Muscle layer of colon (tissue), 2 donors: Measurements from ENCODE around the gene ABCC5.
"Not testable (repeated sequence)": the region's sequence is repeated elsewhere in the genome, so short reads cannot be mapped to it uniquely, and the experiment has no call there.

Experiments used
- H3K27ac ChIP-seq: one replicate; pipeline ENCODE4 v1.7.0; 2013; ENCODE audit warnings: low read depth, mild to moderate bottlenecking, low read length, moderate library complexity
- H3K27me3 ChIP-seq, 2 donors: one replicate each; pipeline ENCODE4 v1.7.0; 2013; ENCODE audit warnings: low read length in 2 of 2, mild to moderate bottlenecking in 2 of 2; ENCODE audit not compliant: insufficient read depth in 2 of 2, control insufficient read depth in 1 of 2
- H3K36me3 ChIP-seq: one replicate; pipeline ENCODE4 v1.7.0; 2013; ENCODE audit warnings: mild to moderate bottlenecking, low read length; ENCODE audit not compliant: insufficient read depth
- H3K4me1 ChIP-seq: one replicate; pipeline ENCODE4 v1.7.0; 2013; ENCODE audit warnings: mild to moderate bottlenecking, low read length; ENCODE audit not compliant: insufficient read depth
- H3K4me3 ChIP-seq, 2 donors: one replicate each; pipeline ENCODE4 v1.7.0; 2013; ENCODE audit warnings: low read length in 2 of 2, low read depth in 1 of 2, mild to moderate bottlenecking in 1 of 2, moderate library complexity in 1 of 2
- H3K9ac ChIP-seq: one replicate; pipeline ENCODE4 v1.7.0; 2013; ENCODE audit warnings: low read length
- H3K9me3 ChIP-seq: one replicate; pipeline ENCODE4 v1.7.0; 2013; ENCODE audit warnings: mild to moderate bottlenecking, low read length
- donor health status: abdominal sarcoma.
- donor health status: Adenocarcinoma of cecum.

ABCC5 gene

GRCh38 chr3:183880121-183880520, 137.6 kb downstream of the ABCC5 start:
- H3K36me3 ChIP-seq: no peaks in the 10 kb centered on the region
- H3K27me3 ChIP-seq: no peaks in the 10 kb centered on the region
- H3K4me3 ChIP-seq: no peak overlapping the region
- no peaks in the 10 kb centered on the region for H3K9me3 ChIP-seq
- peaks cover 23% of the 10 kb centered on the region for H3K4me1 ChIP-seq
- no peak overlapping the region for H3K27ac ChIP-seq
- H3K9ac ChIP-seq: no peak overlapping the region

GRCh38 chr3:183879243-183879642, 138.4 kb downstream of the ABCC5 start:
- Histone ChIP-seq H3K4me1 (peaks cover 23% of the 10 kb centered on the region), H3K27ac (no peak overlapping the region), H3K36me3 (no peaks in the 10 kb centered on the region), H3K27me3 (no peaks in the 10 kb centered on the region), H3K9ac (no peak overlapping the region), H3K9me3 (no peaks in the 10 kb centered on the region), H3K4me3 (no peak overlapping the region)

DNA sequence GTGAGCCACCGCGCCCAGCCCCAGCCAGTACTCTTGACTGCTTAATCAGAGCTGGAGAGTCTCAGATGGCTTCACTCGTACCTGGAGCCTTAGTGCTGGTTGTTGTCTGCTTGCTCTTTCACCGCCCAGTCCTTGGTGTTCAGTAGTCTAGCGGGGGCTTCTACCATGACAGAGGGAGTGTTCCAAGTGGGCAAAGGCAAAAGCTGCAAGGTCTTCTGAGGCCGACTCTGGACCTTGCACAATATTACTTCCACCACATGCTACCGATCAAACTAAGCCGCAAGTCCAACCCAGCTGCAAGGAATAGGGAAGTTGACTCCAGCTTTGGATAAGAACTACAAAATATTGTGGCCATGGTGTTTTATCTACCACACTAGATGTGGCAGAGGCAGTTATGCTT, 139.6 kb downstream of the ABCC5 start:
- no peak overlapping the region for H3K27ac ChIP-seq
- no peaks in the 10 kb centered on the region for H3K27me3 ChIP-seq
- no peak overlapping the region for H3K9ac ChIP-seq
- no peak overlapping the region for H3K4me3 ChIP-seq
- H3K36me3 ChIP-seq: no peaks in the 10 kb centered on the region
- no peaks in the 10 kb centered on the region for H3K9me3 ChIP-seq
- peaks cover 12% of the 10 kb centered on the region for H3K4me1 ChIP-seq

DNA sequence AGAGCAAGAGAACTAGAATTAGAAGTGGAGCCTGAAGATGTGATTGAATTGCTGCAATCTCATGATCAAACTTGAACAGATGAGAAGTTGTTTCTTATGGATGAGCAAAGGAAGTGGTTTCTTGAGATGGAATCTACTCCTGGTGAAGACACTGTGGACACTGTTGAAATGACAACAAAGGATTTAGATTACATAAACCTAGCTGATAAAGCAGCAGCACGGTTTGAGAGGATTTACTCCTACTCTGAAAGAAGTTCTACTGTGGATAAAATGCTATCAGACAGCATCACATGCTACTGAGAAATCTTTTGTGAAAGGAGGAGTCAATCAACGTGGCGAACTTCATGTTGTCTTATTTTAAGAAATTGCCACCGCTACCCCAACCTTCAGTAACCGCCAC, 140.5 kb downstream of the ABCC5 start:
- H3K4me3 ChIP-seq, H3K36me3 ChIP-seq, H3K9me3 ChIP-seq, H3K4me1 ChIP-seq, H3K27me3 ChIP-seq, H3K27ac ChIP-seq, H3K9ac ChIP-seq: not testable (repeated sequence)

DNA sequence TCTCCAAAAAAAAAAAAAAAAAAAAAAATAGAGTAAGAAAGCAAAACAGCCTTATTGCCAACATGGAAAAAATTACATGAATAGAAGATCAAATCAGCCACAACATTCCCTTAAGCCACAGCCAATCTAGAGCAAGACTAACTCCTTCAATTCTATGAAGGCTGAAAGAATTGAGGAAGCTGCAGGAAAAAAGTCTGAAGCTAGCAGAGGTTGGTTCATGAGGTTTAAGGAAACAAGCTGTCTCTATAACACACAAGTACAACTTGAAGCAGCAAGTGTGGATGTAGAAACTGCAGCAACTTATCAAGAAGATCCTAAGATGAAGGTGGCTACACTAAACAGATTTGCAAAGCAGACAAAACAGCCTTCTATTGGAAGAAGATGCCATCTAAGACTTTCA, 142.3 kb downstream of the ABCC5 start:
- Histone ChIP-seq H3K36me3 (no peaks in the 10 kb centered on the region), H3K9ac (no peak overlapping the region), H3K27ac (no peak overlapping the region), H3K9me3 (no peaks in the 10 kb centered on the region), H3K4me3 (no peak overlapping the region), H3K27me3 (no peaks in the 10 kb centered on the region), H3K4me1 (peaks cover 4% of the 10 kb centered on the region)

DNA sequence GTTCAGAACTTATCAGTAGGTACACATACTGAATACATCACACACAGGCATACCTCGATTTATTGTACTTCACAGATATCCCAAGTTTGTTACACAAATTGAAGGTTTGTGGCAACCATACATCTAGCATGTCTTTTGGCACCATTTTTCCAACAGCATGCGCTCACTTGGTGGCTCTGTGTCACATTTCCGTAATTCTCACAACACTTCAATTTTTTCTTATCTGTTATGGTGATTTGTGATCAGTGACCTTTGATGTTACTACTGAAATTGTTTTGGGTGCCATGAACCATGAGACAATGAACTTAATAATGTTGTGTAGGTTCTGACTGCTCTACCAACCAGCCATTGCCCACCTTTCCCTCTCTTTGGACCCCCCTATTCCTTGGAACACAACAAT, 143.8 kb downstream of the ABCC5 start:
- no peaks in the 10 kb centered on the region for H3K27me3 ChIP-seq
- H3K4me1 ChIP-seq: peaks cover 4% of the 10 kb centered on the region
- H3K9ac ChIP-seq: no peak overlapping the region
- H3K27ac ChIP-seq: no peak overlapping the region
- no peak overlapping the region for H3K4me3 ChIP-seq
- no peaks in the 10 kb centered on the region for H3K36me3 ChIP-seq
- H3K9me3 ChIP-seq: no peaks in the 10 kb centered on the region

- H3K9me3 ChIP-seq: no peaks in the 10 kb centered on the region
- peaks cover 4% of the 10 kb centered on the region for H3K4me1 ChIP-seq
- no peak overlapping the region for H3K4me3 ChIP-seq
- H3K36me3 ChIP-seq: peaks cover 5% of the 10 kb centered on the region
- H3K27ac ChIP-seq: no peak overlapping the region
- no peaks in the 10 kb centered on the region for H3K27me3 ChIP-seq
- no peak overlapping the region for H3K9ac ChIP-seq
Measured at GRCh38 chr3:183871541-183871940, 146.1 kb downstream of the ABCC5 start.

DNA sequence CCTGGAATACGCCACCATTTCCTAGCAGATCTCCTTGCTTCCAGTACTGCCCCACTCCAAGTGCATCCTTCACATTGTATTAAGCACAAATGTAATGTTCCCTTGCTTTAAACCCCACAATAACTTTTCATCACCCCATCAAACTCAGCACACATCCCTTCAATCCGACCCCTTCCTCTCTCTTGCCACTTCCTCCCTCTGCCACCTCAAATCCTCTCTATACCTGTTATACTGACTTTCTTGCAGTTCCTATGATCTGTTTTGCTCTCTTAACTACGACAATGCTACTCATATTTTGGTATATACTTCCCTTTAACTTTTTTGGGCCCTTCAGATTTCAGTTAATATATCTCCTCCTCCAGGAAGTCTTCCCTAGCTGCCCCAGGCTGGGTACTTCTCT, 147.1 kb downstream of the ABCC5 start:
- Histone ChIP-seq H3K36me3 (peaks cover 12% of the 10 kb centered on the region), H3K9ac (no peak overlapping the region), H3K27ac (no peak overlapping the region), H3K4me3 (no peak overlapping the region), H3K27me3 (no peaks in the 10 kb centered on the region), H3K9me3 (no peaks in the 10 kb centered on the region), H3K4me1 (no peaks in the 10 kb centered on the region)
